Vagina (tissue), 2 donors: Measurements from ENCODE around the gene EFNA1.

Experiments used
- POLR2A ChIP-seq, 2 donors: fragments of 450-650 bp; IDR thresholded peaks; one replicate each; pipeline ENCODE4 v1.6.1; 2017; ENCODE audit warnings: antibody characterized with exemption in 2 of 2, mild to moderate bottlenecking in 2 of 2, moderate library complexity in 2 of 2
- POLR2AphosphoS5 ChIP-seq, 2 donors: sonication (generic); formaldehyde crosslinking; IDR thresholded peaks; one replicate each; pipeline ENCODE4 v1.9.0; 2017; ENCODE audit warnings: antibody characterized with exemption in 2 of 2, mild to moderate bottlenecking in 2 of 2, low read depth in 1 of 2; ENCODE audit not compliant: insufficient read depth in 1 of 2
- TF ChIP-seq, protein P1 (sequence below), 3 experiments: fragments of 450-650 bp in 2 of 3; fragments of 200-600 bp in 1 of 3; sonication (generic) in 1 of 3; IDR thresholded peaks; one replicate each; pipeline ENCODE4 v1.5.1; 2017 to 2019; ENCODE audit warnings: antibody characterized with exemption in 3 of 3, mild to moderate bottlenecking in 2 of 3, moderate library complexity in 2 of 3

GRCh38 chr1:155172732-155173477 lies 45.2 kb downstream of the EFNA1 start, which contains the start of gene KRTCAP2:
- TF ChIP-seq, protein P1, sequence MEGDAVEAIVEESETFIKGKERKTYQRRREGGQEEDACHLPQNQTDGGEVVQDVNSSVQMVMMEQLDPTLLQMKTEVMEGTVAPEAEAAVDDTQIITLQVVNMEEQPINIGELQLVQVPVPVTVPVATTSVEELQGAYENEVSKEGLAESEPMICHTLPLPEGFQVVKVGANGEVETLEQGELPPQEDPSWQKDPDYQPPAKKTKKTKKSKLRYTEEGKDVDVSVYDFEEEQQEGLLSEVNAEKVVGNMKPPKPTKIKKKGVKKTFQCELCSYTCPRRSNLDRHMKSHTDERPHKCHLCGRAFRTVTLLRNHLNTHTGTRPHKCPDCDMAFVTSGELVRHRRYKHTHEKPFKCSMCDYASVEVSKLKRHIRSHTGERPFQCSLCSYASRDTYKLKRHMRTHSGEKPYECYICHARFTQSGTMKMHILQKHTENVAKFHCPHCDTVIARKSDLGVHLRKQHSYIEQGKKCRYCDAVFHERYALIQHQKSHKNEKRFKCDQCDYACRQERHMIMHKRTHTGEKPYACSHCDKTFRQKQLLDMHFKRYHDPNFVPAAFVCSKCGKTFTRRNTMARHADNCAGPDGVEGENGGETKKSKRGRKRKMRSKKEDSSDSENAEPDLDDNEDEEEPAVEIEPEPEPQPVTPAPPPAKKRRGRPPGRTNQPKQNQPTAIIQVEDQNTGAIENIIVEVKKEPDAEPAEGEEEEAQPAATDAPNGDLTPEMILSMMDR (IDR thresholded peaks at IDR 0.05) = peak; percentile 87 to 95 (median 92)
- TF ChIP-seq POLR2A (IDR thresholded peaks at IDR 0.05) (peak in 1 of 2 donors; percentile 8), POLR2AphosphoS5 (IDR thresholded peaks at IDR 0.05; ENCODE audit: insufficient read depth in 1 of 2, low read depth in 1 of 2) (peak; percentile 83 to 97)
